IMR-90 (cell line): ENCODE data around the gene NAA10.
A peak's percentile ranks its signal among the peaks of the same experiment; 100 is the strongest.

ENCODE experiments used
- BHLHE40 ChIP-seq: fragments of 150-350 bp; IDR thresholded peaks from 2 replicates; pipeline ENCODE4 v1.6.1; 2016; ENCODE audit warnings: mild to moderate bottlenecking, low read depth, low read length
- CEBPB ChIP-seq: IDR thresholded peaks from 2 replicates; pipeline ENCODE4 v1.6.1; 2012; ENCODE audit warnings: low read depth, low read length, improper control_type of control experiment
- CTCF ChIP-seq: conservative IDR thresholded peaks from 2 replicates; pipeline ENCODE4 v1.5.1; 2012; ENCODE audit warnings: mild to moderate bottlenecking, low read depth, low read length, improper control_type of control experiment
- FOS ChIP-seq: fragments of 150-350 bp; IDR thresholded peaks from 2 replicates; pipeline ENCODE4 v1.6.1; 2016; ENCODE audit warnings: low read depth, low read length
- MAFK ChIP-seq: IDR thresholded peaks from 2 replicates; pipeline ENCODE4 v1.6.1; 2012; ENCODE audit warnings: low read depth, low read length, improper control_type of control experiment
- MAZ ChIP-seq: IDR thresholded peaks from 2 replicates; pipeline ENCODE4 v1.6.1; 2012; ENCODE audit warnings: low read depth, mild to moderate bottlenecking, low read length, improper control_type of control experiment, moderate library complexity, borderline replicate concordance
- NFE2L2 ChIP-seq: fragments of 150-350 bp; IDR thresholded peaks from 2 replicates; pipeline ENCODE4 v1.6.1; 2016; ENCODE audit warnings: low read depth, mild to moderate bottlenecking, low read length
- POLR2A ChIP-seq: IDR thresholded peaks from 2 replicates; pipeline ENCODE4 v1.6.1; 2012; ENCODE audit warnings: mild to moderate bottlenecking, low read depth, low read length
- RCOR1 ChIP-seq: IDR thresholded peaks from 2 replicates; pipeline ENCODE4 v1.6.1; 2012; ENCODE audit warnings: mild to moderate bottlenecking, low read length, improper control_type of control experiment; ENCODE audit not compliant: insufficient replicate concordance
- SMC3 ChIP-seq: fragments of 150-350 bp; IDR thresholded peaks from 2 replicates; pipeline ENCODE4 v1.6.1; 2016; ENCODE audit warnings: low read depth, mild to moderate bottlenecking, antibody characterized with exemption, low read length, moderate library complexity
- TF ChIP-seq, protein P1 (sequence below): fragments of 150-350 bp; IDR thresholded peaks from 2 replicates; pipeline ENCODE4 v1.6.1; 2017; ENCODE audit warnings: mild to moderate bottlenecking, antibody characterized with exemption, low read length, low read depth

GRCh38 chrX:153970357-153971123, 35.7 kb upstream of the NAA10 start:
- TF ChIP-seq CTCF, result no peak
- TF ChIP-seq POLR2A, result no peak
- no peak for TF ChIP-seq CEBPB
- TF ChIP-seq SMC3, result no peak
- TF ChIP-seq RCOR1, result no peak
- no peak for TF ChIP-seq NFE2L2
- no peak for TF ChIP-seq MAFK
- TF ChIP-seq FOS, result no peak
- TF ChIP-seq, protein P1, sequence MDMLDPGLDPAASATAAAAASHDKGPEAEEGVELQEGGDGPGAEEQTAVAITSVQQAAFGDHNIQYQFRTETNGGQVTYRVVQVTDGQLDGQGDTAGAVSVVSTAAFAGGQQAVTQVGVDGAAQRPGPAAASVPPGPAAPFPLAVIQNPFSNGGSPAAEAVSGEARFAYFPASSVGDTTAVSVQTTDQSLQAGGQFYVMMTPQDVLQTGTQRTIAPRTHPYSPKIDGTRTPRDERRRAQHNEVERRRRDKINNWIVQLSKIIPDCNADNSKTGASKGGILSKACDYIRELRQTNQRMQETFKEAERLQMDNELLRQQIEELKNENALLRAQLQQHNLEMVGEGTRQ, result no peak
- TF ChIP-seq MAZ, result peak; percentile 71; the same call in 1 of the 2 replicates
- TF ChIP-seq BHLHE40, result no peak
